ENCODE results near the gene SEMA3E.

DNA sequence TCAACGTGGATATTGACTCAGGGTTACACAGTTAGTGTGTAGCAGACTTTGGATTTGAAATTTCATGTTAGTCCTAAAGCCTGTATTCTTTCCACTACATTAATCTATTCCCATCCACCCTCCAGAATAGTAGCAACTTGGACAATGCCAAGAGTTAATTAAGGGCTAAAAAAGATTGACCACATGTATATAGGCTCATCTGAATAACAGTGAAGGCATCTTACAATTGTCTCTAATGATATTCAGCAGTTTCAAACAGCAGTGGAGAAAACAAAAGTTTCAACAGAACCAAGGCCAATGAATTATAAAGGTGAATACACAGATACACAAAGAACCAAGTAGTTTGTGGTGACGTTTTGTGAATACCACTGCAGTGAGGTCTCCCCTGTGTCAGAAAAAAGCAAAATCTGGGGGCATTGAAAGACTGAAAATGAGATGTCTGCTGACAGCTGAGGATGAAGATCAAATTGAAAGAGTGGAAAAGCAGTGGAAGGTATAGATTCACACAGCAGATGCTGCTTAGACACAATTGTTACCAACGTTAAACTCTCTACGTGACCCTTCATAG is 202.8 kb downstream of the SEMA3E start:
- TF ChIP-seq POLR2A (IDR thresholded peaks at IDR 0.05; ENCODE audit: low read depth): no peak
- no peak for TF ChIP-seq POLR2AphosphoS5 (IDR thresholded peaks at IDR 0.05)
- TF ChIP-seq, protein P1, sequence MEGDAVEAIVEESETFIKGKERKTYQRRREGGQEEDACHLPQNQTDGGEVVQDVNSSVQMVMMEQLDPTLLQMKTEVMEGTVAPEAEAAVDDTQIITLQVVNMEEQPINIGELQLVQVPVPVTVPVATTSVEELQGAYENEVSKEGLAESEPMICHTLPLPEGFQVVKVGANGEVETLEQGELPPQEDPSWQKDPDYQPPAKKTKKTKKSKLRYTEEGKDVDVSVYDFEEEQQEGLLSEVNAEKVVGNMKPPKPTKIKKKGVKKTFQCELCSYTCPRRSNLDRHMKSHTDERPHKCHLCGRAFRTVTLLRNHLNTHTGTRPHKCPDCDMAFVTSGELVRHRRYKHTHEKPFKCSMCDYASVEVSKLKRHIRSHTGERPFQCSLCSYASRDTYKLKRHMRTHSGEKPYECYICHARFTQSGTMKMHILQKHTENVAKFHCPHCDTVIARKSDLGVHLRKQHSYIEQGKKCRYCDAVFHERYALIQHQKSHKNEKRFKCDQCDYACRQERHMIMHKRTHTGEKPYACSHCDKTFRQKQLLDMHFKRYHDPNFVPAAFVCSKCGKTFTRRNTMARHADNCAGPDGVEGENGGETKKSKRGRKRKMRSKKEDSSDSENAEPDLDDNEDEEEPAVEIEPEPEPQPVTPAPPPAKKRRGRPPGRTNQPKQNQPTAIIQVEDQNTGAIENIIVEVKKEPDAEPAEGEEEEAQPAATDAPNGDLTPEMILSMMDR (IDR thresholded peaks at IDR 0.05): no peak
- TF ChIP-seq EP300 (IDR thresholded peaks at IDR 0.05): no peak
